ENCODE data around the gene GTF2E1.
"Not testable (repeated sequence)": the region's sequence is repeated elsewhere in the genome, so short reads cannot be mapped to it uniquely, and the experiment has no call there.

Gene GTF2E1

GRCh38 chr3:120742198-120742848 lies at the start of gene GTF2E1, which contains the start of gene RABL3:
TSS of gene GTF2E1 (plus strand) at chr3:120742744. CDS start at chr3:120750553, 7,809 bp downstream.
TSS of gene RABL3 (minus strand) at chr3:120742516. CDS start at chr3:120742507, 9 bp downstream.
- peak; percentile 81 to 99 (median 97) for DNase-seq

- DNase-seq: no peak
Measured at GRCh38 chr3:120693439-120694171, 48.9 kb upstream of the GTF2E1 start.

- DNase-seq: no peak
Measured at GRCh38 chr3:120699333-120699732, 43.2 kb upstream of the GTF2E1 start.

- no peak for DNase-seq
Measured at GRCh38 chr3:120705884-120706582, 36.5 kb upstream of the GTF2E1 start.

- DNase-seq: no peak
Measured at GRCh38 chr3:120706950-120707349, 35.6 kb upstream of the GTF2E1 start.

- no peak for DNase-seq
Measured at GRCh38 chr3:120708408-120708807, 34.1 kb upstream of the GTF2E1 start.

GRCh38 chr3:120710369-120710768 lies 32.2 kb upstream of the GTF2E1 start:
- DNase-seq: peak in 1 of 14 donors; percentile 17

GRCh38 chr3:120713262-120713661 lies 29.3 kb upstream of the GTF2E1 start:
- DNase-seq: no peak

- DNase-seq: peak in 1 of 14 donors; percentile 68
Measured at GRCh38 chr3:120719167-120719834, 23.2 kb upstream of the GTF2E1 start.

GRCh38 chr3:120726791-120727190 lies 15.8 kb upstream of the GTF2E1 start:
- no peak for DNase-seq

- DNase-seq: no peak
Measured at GRCh38 chr3:120730576-120731542, 11.7 kb upstream of the GTF2E1 start.

- DNase-seq: not testable (repeated sequence)
Measured at GRCh38 chr3:120738006-120738405, 4.5 kb upstream of the GTF2E1 start.

GRCh38 chr3:120741320-120741719 lies 1.2 kb upstream of the GTF2E1 start:
- DNase-seq: no peak

GRCh38 chr3:120741837-120742197 lies 727 bp upstream of the GTF2E1 start:
- peak in 2 of 14 donors; percentile 21 to 45 for DNase-seq

- peak in 1 of 14 donors; percentile 49 for DNase-seq
Measured at GRCh38 chr3:120742849-120743365, 363 bp downstream of the GTF2E1 start.

- DNase-seq: no peak
Measured at GRCh38 chr3:120743556-120744195, 1.1 kb downstream of the GTF2E1 start.

GRCh38 chr3:120745466-120745865 lies 2.9 kb downstream of the GTF2E1 start:
- DNase-seq: no peak

- DNase-seq: no peak
Measured at GRCh38 chr3:120749843-120750242, 7.3 kb downstream of the GTF2E1 start.

GRCh38 chr3:120752230-120752629 lies 9.7 kb downstream of the GTF2E1 start:
- DNase-seq: no peak

- DNase-seq: no peak
Measured at GRCh38 chr3:120752865-120753264, 10.3 kb downstream of the GTF2E1 start.

GRCh38 chr3:120753810-120754209 lies 11.3 kb downstream of the GTF2E1 start:
- DNase-seq: no peak

All from C1 segment of cervical spinal cord (tissue), 14 donors.